Neuronal stem cell (in vitro differentiated cells): Measurements from ENCODE around the gene DUXB.

Source experiments
- DNase-seq: peaks from one replicate; pipeline ENCODE4 v3.0.0-alpha.2; 2013; ENCODE audit warnings: low spot score
- H2AFZ ChIP-seq: one replicate; pipeline ENCODE4 v1.6.1; 2013; ENCODE audit warnings: mild to moderate bottlenecking, low read length, inconsistent platforms
- H2AK5ac ChIP-seq: 2 replicates; pipeline ENCODE4 v1.6.1; 2013; ENCODE audit warnings: low read depth, mild to moderate bottlenecking, inconsistent platforms, low read length, moderate library complexity, mixed read lengths
- H2BK120ac ChIP-seq: 2 replicates; pipeline ENCODE4 v1.6.1; 2013; ENCODE audit warnings: low read depth, mild to moderate bottlenecking, inconsistent platforms, low read length, moderate library complexity, mixed read lengths
- H2BK12ac ChIP-seq: one replicate; pipeline ENCODE4 v1.6.1; 2013; ENCODE audit warnings: low read length, inconsistent platforms
- H2BK15ac ChIP-seq: 2 replicates; pipeline ENCODE4 v1.6.1; 2013; ENCODE audit warnings: mild to moderate bottlenecking, low read length, inconsistent platforms, mixed read lengths
- H2BK5ac ChIP-seq: one replicate; pipeline ENCODE4 v1.6.1; 2013; ENCODE audit warnings: inconsistent platforms, mild to moderate bottlenecking, low read length, moderate library complexity
- H3K14ac ChIP-seq: one replicate; pipeline ENCODE4 v1.6.1; 2013; ENCODE audit warnings: low read length, inconsistent platforms
- H3K18ac ChIP-seq: 2 replicates; pipeline ENCODE4 v1.6.1; 2013; ENCODE audit warnings: low read length, inconsistent platforms
- H3K23ac ChIP-seq: 2 replicates; pipeline ENCODE4 v1.6.1; 2013; ENCODE audit warnings: low read depth, mild to moderate bottlenecking, mixed read lengths, low read length, inconsistent platforms; ENCODE audit not compliant: poor library complexity
- H3K27ac ChIP-seq: replicated peaks from 3 replicates; pipeline ENCODE4 v1.5.1; 2013; ENCODE audit warnings: low read length, inconsistent platforms
- H3K27me3 ChIP-seq, 3 experiments: 2 replicates each; pipeline ENCODE4 v1.6.1; 2013; ENCODE audit warnings: low read length in 3 of 3, mild to moderate bottlenecking in 2 of 3, inconsistent platforms in 1 of 3, low read depth in 1 of 3, mixed read lengths in 1 of 3, moderate library complexity in 1 of 3; ENCODE audit not compliant: control insufficient read depth in 3 of 3, insufficient read depth in 3 of 3
- H3K36me3 ChIP-seq, 2 donors: replicated peaks in 1 of 2; 2 replicates each; pipeline ENCODE4 v1.6.1; 2013; ENCODE audit warnings: low read length in 2 of 2; ENCODE audit not compliant: control insufficient read depth in 2 of 2, insufficient read depth in 2 of 2
- H3K4ac ChIP-seq: 2 replicates; pipeline ENCODE4 v1.6.1; 2013; ENCODE audit warnings: inconsistent platforms, mild to moderate bottlenecking, low read length, moderate library complexity
- H3K4me1 ChIP-seq, 2 donors: 1 replicate in 1 of 2; 2 replicates in 1 of 2; pipeline ENCODE4 v1.6.1; 2013; ENCODE audit warnings: low read length in 2 of 2, low read depth in 1 of 2; ENCODE audit not compliant: control insufficient read depth in 2 of 2, insufficient read depth in 1 of 2
- H3K4me2 ChIP-seq: one replicate; pipeline ENCODE4 v1.6.1; 2013; ENCODE audit warnings: mild to moderate bottlenecking, low read length, inconsistent platforms; ENCODE audit not compliant: insufficient read depth, poor library complexity, severe bottlenecking
- H3K4me3 ChIP-seq, 2 donors: 2 replicates each; pipeline ENCODE4 v1.5.1; 2013; ENCODE audit warnings: low read length in 2 of 2, mild to moderate bottlenecking in 2 of 2, inconsistent platforms in 1 of 2, moderate library complexity in 1 of 2
- H3K79me1 ChIP-seq: one replicate; pipeline ENCODE4 v1.6.1; 2013; ENCODE audit warnings: low read depth, mild to moderate bottlenecking, inconsistent platforms, low read length, moderate library complexity
- H3K9ac ChIP-seq: one replicate; pipeline ENCODE4 v1.6.1; 2013; ENCODE audit warnings: mild to moderate bottlenecking, low read depth, low read length, inconsistent platforms; ENCODE audit not compliant: poor library complexity
- H3K9me3 ChIP-seq, 2 donors: replicated peaks in 1 of 2; 2 replicates each; pipeline versions ENCODE3 to v1.6.1; 2013; ENCODE audit warnings: low read length in 2 of 2, mild to moderate bottlenecking in 2 of 2, inconsistent platforms in 1 of 2, low read depth in 1 of 2, mixed read lengths in 1 of 2, moderate library complexity in 1 of 2; ENCODE audit not compliant: control insufficient read depth in 2 of 2, insufficient read depth in 1 of 2
- H4K8ac ChIP-seq: one replicate; pipeline ENCODE4 v1.6.1; 2013; ENCODE audit warnings: low read depth, mild to moderate bottlenecking, inconsistent platforms, low read length, moderate library complexity
- H4K91ac ChIP-seq: one replicate; pipeline ENCODE4 v1.6.1; 2013; ENCODE audit warnings: low read length, low read depth, mild to moderate bottlenecking, inconsistent platforms; ENCODE audit not compliant: poor library complexity
- WGBS, 2 donors: extraction: QIAGEN DNeasy Blood & Tissue Kit; methylation state at CpG; one replicate each; pipeline ENCODE4 v1.1.7; 2013; ENCODE audit warnings: missing lambda C conversion rate in 2 of 2, mixed read lengths in 1 of 2; ENCODE audit not compliant: insufficient read length in 2 of 2, insufficient replicate concordance in 1 of 2; ENCODE audit errors: extremely low coverage in 2 of 2; 5-methylcytosine and 5-hydroxymethylcytosine counted together

The DUXB gene

DNA sequence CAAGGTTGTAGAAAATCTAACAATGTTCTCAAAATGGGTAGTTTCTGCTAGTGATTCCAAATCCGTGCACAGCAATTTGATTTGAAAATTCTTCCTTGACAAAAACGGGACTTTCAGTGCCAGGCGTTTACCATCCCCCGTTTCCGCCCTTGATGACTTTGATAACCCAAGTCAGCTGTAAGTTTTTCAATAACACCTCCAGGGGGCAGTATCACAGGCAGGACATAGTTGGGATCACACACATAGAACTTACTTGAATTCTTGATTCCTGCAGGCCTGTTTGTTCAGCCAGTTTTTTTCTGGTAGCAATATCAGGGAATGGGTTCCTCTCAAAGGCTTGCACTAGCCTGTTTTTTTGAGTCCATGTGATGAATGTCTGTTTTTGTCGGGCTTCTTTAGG, 5.6 kb downstream of the DUXB start:
- no peak overlapping the region for H2BK12ac ChIP-seq
- no peak overlapping the region for H2BK15ac ChIP-seq
- H3K36me3 ChIP-seq, result no peaks in the 10 kb centered on the region
- H3K27ac ChIP-seq, result no peak overlapping the region
- H2BK120ac ChIP-seq, result no peak overlapping the region
- no peak overlapping the region for H3K9ac ChIP-seq
- no peak for DNase-seq
- H2AFZ ChIP-seq, result no peak overlapping the region
- no peaks in the 10 kb centered on the region for H3K4me1 ChIP-seq
- no peak overlapping the region for H3K4ac ChIP-seq
- no peaks in the 10 kb centered on the region for H3K9me3 ChIP-seq
- WGBS, 2 donors, result no CpG with 5 or more reads among the region's 6 CpGs
- no peak overlapping the region for H4K91ac ChIP-seq
- H3K27me3 ChIP-seq, result no peaks in the 10 kb centered on the region
- H3K79me1 ChIP-seq, result no peaks in the 10 kb centered on the region
- no peak overlapping the region for H2AK5ac ChIP-seq
- no peak overlapping the region for H3K18ac ChIP-seq
- H3K23ac ChIP-seq, result no peak overlapping the region
- no peak overlapping the region for H3K14ac ChIP-seq
- no peak overlapping the region for H3K4me3 ChIP-seq
- H3K4me2 ChIP-seq, result no peak overlapping the region
- no peak overlapping the region for H4K8ac ChIP-seq
- no peak overlapping the region for H2BK5ac ChIP-seq

GRCh38 chr16:75687361-75687760, 13.9 kb downstream of the DUXB start:
- no peak overlapping the region for H3K4ac ChIP-seq
- no peaks in the 10 kb centered on the region for H3K27me3 ChIP-seq
- DNase-seq, result no peak
- no peak overlapping the region for H3K23ac ChIP-seq
- no peak overlapping the region for H3K9ac ChIP-seq
- H2BK120ac ChIP-seq, result no peak overlapping the region
- H3K27ac ChIP-seq, result no peak overlapping the region
- H2BK12ac ChIP-seq, result no peak overlapping the region
- no peak overlapping the region for H3K4me2 ChIP-seq
- no peak overlapping the region for H3K4me3 ChIP-seq
- no peak overlapping the region for H2BK15ac ChIP-seq
- H2AFZ ChIP-seq, result no peak overlapping the region
- H2BK5ac ChIP-seq, result no peak overlapping the region
- H4K8ac ChIP-seq, result no peak overlapping the region
- H4K91ac ChIP-seq, result no peak overlapping the region
- H3K9me3 ChIP-seq, result peaks cover 3 to 19% of the 10 kb centered on the region in 2 donors
- H2AK5ac ChIP-seq, result no peak overlapping the region
- no peaks in the 10 kb centered on the region for H3K4me1 ChIP-seq
- H3K79me1 ChIP-seq, result no peaks in the 10 kb centered on the region
- no peaks in the 10 kb centered on the region for H3K36me3 ChIP-seq
- no peak overlapping the region for H3K18ac ChIP-seq
- H3K14ac ChIP-seq, result no peak overlapping the region

- Histone ChIP-seq H2BK120ac (no peak overlapping the region), H3K36me3 (no peaks in the 10 kb centered on the region), H2BK12ac (no peak overlapping the region), H3K4me2 (no peak overlapping the region), H2BK15ac (no peak overlapping the region), H3K14ac (no peak overlapping the region), H3K4me3 (no peak overlapping the region), H2AFZ (no peak overlapping the region), H3K79me1 (no peaks in the 10 kb centered on the region), H3K4ac (no peak overlapping the region), H3K27me3 (no peaks in the 10 kb centered on the region), H2BK5ac (no peak overlapping the region), H3K18ac (no peak overlapping the region), H3K23ac (no peak overlapping the region), H3K27ac (no peak overlapping the region), H3K9ac (peak overlapping the region; percentile 44), H4K91ac (no peak overlapping the region), H4K8ac (no peak overlapping the region), H3K4me1 (no peaks in the 10 kb centered on the region), H2AK5ac (no peak overlapping the region), H3K9me3 (peaks cover 3 to 16% of the 10 kb centered on the region in 2 donors)
- WGBS, 2 donors, result no CpG with 5 or more reads among the region's 14 CpGs
- no peak for DNase-seq
Observed at GRCh38 chr16:75682308-75682707, 19.0 kb downstream of the DUXB start.

GRCh38 chr16:75679366-75679765, 21.9 kb downstream of the DUXB start:
- H3K23ac ChIP-seq, result no peak overlapping the region
- H3K4me2 ChIP-seq, result no peak overlapping the region
- H3K4me3 ChIP-seq, result no peak overlapping the region
- H2AFZ ChIP-seq, result no peak overlapping the region
- H4K8ac ChIP-seq, result no peak overlapping the region
- WGBS, 2 donors, result no CpG with 5 or more reads among the region's 5 CpGs
- no peaks in the 10 kb centered on the region for H3K27me3 ChIP-seq
- no peaks in the 10 kb centered on the region for H3K79me1 ChIP-seq
- no peak overlapping the region for H2BK120ac ChIP-seq
- no peak overlapping the region for H2AK5ac ChIP-seq
- no peak overlapping the region for H4K91ac ChIP-seq
- no peak overlapping the region for H2BK15ac ChIP-seq
- peaks cover under 1 to 14% of the 10 kb centered on the region in 2 donors for H3K9me3 ChIP-seq
- H2BK12ac ChIP-seq, result no peak overlapping the region
- H3K4me1 ChIP-seq, result no peaks in the 10 kb centered on the region
- no peak overlapping the region for H3K27ac ChIP-seq
- no peak overlapping the region for H2BK5ac ChIP-seq
- no peak overlapping the region for H3K18ac ChIP-seq
- no peak overlapping the region for H3K4ac ChIP-seq
- no peak overlapping the region for H3K14ac ChIP-seq
- DNase-seq, result no peak
- no peak overlapping the region for H3K9ac ChIP-seq
- no peaks in the 10 kb centered on the region for H3K36me3 ChIP-seq
